Subcutaneous adipose tissue (tissue), 4 donors: Measurements from ENCODE around the gene TSPOAP1. TPM values are rescaled to one million over a fixed set of nuclear protein-coding genes. Genes with fewer than 3 reads are reported as not detected.

ENCODE experiments used
- CTCF ChIP-seq: fragments of 450-650 bp; IDR thresholded peaks from one replicate; pipeline ENCODE4 v1.5.1; 2016; ENCODE audit warnings: low read depth, mild to moderate bottlenecking, control low read depth, antibody characterized with exemption, moderate library complexity
- total RNA-seq, 4 donors: library from RNA; depleted of rRNA; stranded (reverse); fragments of >200 nt; gene quantifications; one replicate each; pipeline ENCODE4 v1.1.0, GENCODE V29; 2016

The TSPOAP1 gene
- total RNA-seq, 4 donors from 2014 or later = 0.65 to 4.3 (median 1.1) TPM

DNA sequence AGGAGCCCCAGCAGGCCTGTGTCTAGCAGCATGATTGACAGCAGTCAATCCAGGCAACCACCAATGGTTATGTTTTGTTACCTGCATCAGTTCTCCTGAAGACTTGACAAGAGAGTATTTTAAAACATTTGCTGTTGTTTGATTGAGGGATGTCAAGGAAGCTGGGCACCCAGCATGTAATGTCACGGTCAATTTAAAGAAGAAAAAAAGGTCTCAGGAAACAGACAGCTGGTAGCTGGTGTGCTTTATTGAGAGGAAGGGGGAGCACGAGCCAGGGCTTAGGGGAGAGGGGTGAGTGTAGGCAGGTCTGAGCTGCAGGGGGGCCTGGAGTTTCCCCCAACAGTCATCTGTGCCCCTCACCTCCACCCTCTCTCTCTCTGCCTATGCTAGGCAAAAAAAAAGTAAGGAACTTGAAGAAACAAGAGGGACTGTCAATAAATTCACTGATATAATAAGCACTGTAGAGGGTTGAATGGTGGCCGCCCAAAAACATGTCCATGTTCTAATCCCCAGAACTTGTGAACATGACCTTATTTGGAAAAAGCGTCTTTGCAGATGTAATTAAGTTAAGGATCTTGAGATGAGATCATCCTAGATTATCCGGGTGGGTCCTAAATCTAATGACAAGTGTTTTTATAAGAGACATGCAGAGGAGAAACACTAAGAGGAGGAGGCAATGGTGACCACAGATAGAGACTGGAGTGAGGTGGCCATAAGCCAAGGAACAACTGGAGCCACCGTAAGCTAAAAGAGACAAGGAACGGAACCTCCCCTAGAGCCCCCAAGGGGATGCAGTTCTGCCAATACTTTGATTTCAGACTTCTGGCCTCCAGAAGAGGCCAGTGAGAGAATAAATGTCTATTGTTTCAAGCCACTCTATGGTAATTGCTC, 14.5 kb downstream of the TSPOAP1 start:
- TF ChIP-seq CTCF = no peak

DNA sequence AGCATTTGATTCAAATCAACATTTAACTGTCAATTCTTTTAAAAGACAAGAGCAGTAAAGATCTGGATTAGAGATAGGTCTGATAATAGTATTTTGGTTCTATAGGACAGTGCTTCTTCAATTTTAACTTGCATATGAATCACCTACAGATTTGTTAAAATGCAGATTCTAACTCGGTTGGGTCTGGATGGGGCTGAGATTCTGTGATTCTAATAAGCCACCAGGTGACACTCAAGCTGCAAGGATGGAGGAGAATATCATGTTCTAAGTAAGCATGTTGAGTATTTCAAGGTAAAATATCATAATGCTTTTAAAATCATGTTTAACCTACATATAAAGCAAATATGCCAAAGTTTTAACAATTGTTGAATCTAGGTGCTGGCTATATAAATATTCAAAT, 15.8 kb downstream of the TSPOAP1 start:
- no peak for TF ChIP-seq CTCF

- TF ChIP-seq CTCF = no peak
Observed at GRCh38 chr17:58312021-58312630, 16.5 kb downstream of the TSPOAP1 start.

DNA sequence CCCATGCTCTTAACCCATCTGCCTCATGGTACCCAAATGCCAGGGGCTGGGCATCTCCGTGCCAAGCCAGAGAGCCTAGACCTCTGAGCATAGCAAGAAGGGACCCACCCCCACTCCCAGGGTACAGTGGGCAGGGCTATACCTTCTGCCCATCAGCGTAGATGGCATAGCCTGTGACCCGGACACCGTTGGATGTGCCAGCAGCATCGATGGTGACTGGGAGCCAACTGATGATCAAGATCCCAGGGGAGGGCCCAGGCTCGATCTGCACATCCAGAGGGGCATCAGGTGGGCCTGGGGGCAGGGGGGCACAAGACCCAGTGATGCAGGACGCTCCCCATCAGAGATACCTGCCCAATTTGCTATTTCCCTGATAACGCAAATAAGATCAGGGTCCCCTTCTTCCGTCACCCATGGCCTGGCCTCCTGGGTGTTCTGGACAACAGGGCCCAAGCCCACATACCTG, 17.1 kb downstream of the TSPOAP1 start:
- no peak for TF ChIP-seq CTCF

DNA sequence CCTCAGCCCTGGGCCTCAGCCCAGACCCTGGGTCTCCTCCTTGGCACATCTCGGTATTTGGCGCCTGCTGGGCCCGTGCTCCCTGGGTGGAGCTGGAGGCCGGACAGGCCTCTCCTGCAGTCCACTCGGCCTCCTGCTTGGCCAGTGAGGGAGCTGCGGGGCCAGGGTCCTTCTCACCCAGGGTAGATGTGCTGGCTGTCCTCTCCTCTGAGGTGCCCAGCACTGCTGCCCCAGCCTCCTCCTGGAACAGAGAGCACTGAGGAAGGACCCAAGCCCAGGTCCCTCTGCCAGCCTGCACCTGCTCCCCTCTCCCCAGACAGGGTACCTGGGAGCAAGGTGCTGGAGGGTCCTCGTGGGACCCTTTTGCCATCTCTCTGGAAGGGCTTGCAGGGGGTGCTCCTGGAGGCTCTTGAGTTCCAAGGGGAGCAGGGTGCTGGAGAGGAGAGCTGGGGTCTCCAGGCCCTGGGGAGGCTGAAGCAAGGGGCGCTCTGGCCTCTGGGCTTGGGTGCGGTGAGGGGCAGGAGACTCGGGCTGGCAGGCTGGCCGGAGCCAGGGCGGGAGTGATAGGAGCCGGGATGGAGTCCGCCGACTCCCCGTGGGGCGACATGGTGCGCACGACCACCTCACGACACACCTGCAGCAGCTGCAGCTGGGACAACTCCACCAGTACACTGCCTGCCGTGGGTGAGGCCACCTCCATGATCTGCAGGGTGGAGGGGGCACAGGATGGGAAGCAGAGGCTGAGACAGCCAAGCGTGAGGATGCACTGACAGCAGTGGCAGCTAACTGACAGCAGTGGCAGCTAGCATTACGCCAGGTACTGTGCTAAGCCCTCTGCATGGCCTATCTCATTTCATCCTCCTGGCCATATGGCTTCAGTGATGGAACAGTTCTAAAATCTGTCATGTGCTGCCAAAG, 17.8 kb downstream of the TSPOAP1 start:
- no peak for TF ChIP-seq CTCF

- TF ChIP-seq CTCF = no peak
Observed at GRCh38 chr17:58309918-58310259, 18.7 kb downstream of the TSPOAP1 start.
